Activated CD4-positive, CD25-positive, alpha-beta regulatory T cell treated with anti-CD3 and anti-CD28 coated beads, Interleukin-2, amount 50 U/mL, for 24 hours (primary cell): ENCODE data around the gene RND1.
"Not testable (repeated sequence)": the region's sequence is repeated elsewhere in the genome, so short reads cannot be mapped to it uniquely, and the experiment has no call there.

ENCODE experiments used
- ATAC-seq, 2 donors: fragments of 150-1000 bp; cut with Tn5 transposase; one replicate each; pipeline ENCODE4 v1.10.0; 2021; ENCODE audit warnings: mild to moderate bottlenecking in 1 of 2, moderate library complexity in 1 of 2

RND1 gene

DNA sequence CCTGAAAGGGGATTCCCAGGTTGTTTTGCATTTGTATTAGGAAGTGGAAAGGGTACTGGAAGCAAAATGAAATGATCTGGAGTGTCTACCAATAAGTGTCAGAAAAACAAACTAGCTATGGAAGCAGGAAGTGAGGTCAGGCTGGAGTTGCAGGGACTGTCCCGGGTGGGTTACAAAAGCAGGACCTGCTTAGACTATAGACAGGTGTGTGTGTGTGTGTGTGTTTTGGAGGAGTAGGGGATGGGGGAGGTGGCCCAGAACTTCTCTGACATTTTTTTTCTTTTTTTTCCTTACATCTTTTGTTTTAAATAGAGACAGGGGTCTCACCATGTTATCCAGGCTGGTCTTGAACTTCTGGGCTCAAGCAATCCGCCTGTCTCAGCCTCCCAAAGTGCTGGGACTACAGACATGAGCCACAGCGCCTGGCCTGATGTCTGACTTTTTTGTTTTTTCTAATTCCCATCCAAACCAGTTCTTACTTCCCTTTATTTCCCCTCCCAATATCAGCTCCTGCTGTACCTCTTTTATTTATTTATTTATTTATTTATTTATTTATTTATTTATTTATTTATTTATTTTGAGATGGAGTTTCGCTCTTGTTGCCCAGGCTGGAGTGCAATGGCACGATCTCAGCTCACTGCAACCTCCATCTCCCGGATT is 512 bp upstream of the RND1 start:
- peak; percentile 54 to 59 for ATAC-seq

DNA sequence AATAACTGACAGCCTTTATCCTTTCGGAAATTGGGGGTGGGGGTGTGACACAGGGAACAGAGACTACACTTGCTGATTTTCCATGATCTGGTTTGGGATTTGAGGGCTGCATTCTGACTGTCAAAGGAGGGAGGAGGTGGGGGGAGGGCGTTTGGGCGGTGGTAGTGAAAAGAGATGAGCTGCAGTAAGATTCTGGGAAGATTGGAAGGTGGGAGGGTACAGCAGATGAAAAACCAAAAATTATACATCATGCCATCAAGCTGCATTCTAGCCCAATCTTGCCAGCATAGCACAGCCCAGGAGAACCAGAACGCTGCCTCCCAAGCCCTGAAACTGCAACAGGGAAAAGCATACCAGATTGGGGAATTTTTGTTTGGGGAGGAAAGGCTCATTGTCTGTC is 2.4 kb downstream of the RND1 start:
- no peak for ATAC-seq

DNA sequence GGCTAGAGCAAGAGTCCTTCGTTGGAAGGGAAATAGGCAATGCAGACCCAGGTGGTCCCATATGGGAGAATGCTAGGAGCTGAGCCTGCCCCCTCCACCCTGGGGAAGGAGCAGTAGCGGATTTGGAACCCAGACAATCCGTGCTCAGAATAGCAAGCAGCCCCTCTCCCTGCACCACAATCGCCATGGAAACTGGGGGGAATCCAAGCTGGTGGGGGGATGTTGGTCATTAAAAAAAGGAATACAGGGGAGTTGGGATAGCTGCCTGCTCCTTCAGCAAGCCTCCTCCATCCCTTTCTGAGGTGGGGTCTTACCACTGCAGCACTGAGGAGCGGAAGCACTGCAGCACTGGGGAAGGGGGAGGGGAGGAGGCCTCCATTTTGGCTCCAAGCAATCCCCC is 2.9 kb downstream of the RND1 start:
- ATAC-seq = no peak

DNA sequence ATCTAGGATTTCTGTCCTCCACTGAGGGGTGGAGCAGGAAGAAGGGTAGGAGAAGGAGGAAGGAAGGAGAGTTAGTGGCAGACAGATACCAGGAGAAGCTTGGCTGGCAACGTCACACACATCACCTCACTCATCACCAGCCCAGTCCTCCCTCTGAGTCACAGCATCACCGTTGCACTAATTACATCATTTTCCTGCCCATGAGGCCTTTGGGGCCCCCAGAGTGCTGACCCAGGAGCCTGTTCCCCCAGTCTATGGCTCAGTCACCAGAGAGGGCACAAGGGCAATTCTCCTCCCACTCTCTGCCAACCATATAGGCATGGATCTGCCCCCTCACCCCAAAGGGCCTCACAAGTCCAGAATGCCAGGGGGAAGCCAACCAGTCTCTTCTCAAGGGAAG is 4.6 kb downstream of the RND1 start:
- ATAC-seq = no peak

DNA sequence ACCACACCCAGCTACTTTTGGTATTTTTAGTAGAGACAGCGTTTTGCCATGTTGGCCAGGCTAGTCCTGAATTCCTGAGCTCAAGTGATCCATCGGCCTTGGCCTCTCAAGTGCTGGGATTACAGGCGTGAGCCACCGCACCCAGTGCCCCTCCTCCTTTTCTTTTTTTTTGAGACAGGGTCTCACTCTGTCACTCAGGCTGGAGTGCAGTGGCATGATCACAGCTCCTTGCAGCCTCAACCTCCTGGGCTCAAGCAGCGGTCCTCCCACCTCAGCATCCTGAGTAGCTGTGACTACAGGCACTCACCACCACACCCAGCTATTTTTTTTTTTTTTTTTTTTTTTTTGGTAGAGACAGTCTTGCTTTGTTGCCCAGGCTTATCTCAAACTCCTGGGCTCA is 5.4 kb downstream of the RND1 start:
- ATAC-seq = not testable (repeated sequence)

DNA sequence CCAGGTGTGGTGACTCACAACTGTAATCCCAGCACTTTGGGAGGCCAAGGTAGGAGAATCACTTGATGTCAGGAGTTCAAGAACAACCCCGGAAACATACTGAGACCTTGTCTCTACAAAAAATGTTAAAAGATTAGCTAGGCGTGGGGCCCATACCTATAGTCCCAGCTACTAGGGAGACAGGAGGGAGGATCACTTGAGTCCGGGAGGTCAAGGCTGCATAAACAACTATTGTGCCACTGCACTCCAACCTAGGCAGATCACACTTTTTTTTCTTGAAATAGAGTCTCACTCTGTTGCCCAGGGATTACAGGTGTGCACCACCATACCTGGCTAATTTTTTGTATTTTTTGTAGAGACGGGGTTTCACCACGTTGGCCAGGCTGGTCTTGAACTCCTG is 6.1 kb downstream of the RND1 start:
- ATAC-seq = no peak

DNA sequence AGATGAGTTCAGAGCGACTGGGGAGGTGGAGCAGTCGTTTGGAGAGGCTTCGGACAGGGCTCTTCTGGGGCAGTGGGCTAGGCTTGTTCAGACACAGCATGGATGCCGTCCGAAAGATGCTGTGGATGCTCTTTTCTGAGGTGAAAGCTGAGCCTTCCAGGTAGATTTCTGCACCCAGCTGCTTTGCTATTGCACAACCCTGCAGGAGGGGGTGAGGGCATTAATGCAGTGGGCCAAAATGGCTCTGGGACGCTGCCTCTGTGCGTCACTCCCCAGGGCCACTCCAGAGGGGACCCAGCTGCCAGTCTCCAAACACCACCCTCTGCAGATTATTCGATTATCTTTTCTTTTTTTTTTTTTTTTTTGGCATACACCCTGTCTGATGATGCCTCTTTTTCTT is 7.6 kb downstream of the RND1 start:
- ATAC-seq = no peak

DNA sequence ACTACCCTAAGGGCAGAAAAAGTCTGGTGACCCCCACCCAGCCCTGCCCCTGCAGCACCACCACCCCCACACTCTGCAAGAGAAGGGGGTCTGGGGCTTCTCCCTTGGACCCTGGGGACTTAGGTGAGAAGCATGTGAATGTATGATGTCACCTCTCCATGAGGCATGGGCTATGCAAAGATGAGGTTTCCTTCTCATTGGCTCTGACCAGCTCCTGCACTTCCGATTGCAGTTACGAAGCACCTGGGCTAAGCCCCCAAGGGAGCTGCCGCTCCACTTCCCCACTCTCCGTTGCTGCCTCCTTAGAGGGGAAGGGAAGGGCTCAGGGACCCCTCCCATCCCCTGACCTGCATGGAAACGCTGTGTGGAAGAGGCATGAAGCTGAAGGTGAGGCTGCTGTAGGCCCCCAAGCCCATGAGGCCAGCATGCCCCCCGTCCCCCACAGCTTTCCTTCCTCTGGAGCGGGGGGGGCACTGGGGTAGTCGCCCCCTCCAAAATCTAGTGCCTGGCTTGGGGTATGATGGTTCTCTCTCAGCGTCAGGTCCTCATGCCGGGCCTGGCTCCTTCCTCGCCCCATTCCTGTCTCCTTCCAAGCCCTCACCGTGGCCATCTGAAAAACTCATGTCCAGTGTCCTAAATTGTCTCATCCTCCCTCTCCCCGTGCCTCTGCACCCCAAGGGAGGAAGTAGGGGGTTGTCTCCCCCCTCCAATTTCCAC is 8.2 kb downstream of the RND1 start:
- ATAC-seq = no peak

DNA sequence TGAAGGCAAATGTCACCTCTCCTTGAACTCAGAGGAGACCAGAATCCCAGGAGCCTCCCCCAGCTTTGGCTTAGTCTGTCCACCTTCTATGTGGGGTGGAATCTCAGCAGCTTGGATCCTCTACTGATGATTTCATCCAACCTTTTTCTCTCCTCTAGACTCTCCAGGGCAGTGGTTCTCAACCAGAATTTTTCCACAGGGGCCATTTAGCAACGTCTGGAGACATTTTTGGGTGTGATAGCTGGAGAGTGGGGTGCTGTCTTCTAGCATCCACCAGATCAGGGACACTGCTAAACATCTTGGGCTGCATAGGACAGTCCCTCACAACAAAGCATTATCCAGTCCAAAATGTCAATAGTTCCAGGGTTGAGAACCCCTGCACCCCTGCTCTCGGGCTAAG is 9.3 kb downstream of the RND1 start:
- ATAC-seq = no peak

DNA sequence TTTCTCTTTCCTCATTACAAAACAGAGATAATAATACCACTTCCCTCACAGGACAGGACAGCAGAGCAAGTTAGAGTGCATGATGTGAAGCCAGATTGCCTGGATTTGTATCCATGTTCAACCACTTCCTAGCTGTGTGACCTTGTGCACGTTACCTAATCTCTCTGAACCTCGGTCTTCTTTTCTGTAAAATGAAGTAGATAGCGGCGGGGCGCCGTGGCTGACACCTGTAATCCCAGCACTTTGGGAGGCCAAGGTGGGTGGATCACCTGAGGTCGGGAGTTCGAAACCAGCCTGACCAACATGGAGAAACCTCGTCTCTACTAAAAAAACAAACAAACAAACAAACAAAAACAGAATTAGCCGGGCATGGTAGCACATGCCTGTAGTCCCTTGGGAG is 10.7 kb downstream of the RND1 start:
- not testable (repeated sequence) for ATAC-seq

DNA sequence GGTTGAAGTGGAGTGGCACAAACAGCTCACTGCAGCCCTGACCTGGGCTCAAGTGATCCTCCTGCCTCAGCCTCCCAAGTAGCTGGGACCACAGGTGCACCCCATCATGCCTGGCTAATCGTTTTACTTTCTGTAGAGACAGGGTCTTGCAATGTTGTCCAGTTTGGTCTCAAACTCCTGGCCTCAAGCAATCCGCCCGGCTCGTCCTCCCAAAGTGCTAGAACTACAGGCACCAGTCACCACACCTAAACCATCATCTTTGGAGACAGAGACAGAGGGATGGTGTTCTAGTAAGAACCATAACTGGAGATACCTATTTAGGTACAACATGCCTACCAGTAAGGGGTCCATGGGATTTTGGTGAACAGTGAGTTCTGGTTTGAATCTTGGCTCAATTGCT is 11.2 kb downstream of the RND1 start:
- no peak for ATAC-seq

DNA sequence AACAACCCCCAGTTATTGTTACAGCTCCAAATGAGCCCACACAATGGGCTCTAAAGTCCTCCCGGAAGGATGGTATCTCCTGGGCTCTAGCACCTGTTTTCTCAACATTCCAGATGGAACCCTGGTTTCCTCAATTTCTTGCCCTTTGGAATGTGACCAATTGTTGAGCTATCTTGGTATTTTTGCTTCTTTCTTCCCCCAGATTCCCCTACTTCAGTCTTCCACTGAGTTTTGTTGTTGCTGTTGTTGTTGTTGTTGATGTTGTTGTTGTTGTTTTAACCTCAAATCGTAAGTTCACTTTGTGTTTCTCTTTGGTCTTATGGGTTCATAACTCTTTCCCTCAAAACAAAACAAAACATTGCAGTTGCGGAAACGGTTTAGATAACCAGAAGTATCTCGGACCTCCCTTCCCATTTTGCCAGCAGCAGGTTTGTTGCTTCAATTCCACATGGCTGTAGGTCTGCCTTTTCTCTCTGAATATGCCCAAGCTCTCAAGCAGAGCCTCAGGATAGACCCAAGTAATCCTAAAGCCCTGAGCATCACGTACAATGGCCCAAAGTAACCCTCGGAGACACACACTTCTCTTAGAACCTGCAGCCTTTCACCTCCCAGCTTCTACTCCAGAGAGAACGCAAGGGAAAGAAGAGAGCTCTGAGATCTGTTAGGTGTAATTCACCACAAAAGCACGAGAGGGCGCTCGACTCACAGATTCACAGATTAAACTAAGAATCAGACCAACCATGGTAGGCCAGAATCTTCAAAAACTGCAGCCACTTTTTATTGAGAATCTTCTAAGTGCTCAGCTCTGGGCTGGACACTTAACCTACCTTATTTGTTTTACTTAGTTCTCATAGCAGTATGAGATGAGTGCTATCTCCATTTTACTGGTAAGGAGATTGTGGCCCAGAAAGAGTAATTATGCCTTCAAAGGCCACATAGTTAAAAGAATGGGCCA is 12.7 kb downstream of the RND1 start:
- peak; percentile 21 to 26 for ATAC-seq

DNA sequence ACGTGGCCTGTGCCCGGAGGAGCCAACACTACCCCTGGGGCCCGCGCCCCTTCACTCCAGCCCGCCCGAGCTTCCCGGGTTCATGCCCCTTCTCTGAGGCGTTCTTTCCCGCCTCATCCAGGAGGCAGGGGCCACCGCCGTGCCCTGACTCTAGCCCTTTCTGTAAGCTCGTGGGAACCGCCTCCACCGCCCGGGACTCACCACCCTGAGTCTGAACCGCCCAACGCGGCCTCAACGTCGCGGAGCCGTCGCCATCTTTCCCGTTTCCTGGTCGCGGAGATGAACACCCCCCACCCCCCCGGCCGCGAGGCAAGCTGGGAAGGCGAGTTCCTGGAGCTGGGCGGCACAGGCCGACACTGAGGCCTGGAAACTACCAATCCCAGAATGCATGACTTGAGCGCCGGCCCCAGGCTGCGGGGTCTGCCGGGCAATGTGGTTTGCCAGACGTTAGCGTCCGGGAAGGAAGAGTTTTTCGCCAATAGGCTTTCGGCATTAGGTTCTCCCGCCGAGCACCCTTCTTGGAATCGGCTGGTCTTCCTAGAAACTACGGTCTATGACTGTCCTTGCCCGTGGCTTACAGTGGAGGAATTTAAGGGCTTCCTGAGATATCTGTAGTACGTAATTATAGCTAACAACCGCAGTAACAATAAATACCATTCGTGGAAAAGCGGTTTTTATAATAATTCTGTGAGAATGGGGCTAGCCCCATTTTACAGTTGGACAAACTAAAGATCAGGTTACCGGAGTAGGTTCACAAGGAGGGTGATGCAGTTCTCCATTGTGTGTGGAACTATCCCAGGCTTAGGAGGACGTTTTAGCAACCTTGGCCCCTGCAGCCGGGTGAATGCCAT is 13.6 kb downstream of the RND1 start, which contains the start of gene DDX23:
TSS of gene DDX23 (minus strand) at position 281 of the 851 bp plus-strand sequence. CDS start 6,381 bp downstream, outside the sequence.
- ATAC-seq = peak; percentile 97 to 98

DNA sequence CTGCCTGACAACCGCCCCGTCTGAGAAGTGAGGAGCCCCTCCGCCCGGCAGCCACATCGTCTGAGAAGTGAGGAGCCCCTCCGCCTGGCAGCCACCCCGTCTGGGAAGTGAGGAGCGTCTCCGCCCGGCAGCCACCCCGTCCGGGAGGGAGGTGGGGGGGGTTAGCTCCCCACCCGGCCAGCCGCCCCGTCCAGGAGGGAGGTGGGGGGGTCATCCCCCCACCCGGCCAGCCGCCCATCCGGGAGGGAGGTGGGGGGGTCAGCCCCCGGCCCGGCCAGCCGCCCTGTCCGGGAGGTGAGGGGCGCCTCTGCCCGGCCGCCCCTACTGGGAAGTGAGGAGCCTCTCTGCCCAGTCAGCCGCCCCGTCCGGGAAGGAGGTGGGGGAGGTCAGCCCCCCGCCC is 23.6 kb downstream of the RND1 start:
- not testable (repeated sequence) for ATAC-seq

DNA sequence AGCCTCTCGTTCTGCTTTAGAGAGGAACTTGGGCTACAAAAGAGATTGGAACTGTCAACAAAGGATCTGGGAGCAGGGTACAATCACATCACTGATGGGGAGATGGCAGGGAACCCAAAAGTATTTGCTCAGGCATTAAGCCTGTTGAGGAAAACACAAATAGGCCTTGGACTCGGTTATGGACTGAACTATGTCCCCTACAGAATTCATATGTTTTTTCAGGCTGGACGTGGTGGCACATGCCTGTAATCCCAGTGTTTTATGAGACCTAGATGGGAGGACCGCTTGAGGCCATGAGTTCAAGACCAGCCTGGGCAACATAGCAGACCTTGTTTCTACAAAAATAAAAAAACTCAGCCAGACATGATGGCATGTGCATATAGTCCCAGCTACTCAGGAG is 27.6 kb downstream of the RND1 start:
- ATAC-seq = no peak

DNA sequence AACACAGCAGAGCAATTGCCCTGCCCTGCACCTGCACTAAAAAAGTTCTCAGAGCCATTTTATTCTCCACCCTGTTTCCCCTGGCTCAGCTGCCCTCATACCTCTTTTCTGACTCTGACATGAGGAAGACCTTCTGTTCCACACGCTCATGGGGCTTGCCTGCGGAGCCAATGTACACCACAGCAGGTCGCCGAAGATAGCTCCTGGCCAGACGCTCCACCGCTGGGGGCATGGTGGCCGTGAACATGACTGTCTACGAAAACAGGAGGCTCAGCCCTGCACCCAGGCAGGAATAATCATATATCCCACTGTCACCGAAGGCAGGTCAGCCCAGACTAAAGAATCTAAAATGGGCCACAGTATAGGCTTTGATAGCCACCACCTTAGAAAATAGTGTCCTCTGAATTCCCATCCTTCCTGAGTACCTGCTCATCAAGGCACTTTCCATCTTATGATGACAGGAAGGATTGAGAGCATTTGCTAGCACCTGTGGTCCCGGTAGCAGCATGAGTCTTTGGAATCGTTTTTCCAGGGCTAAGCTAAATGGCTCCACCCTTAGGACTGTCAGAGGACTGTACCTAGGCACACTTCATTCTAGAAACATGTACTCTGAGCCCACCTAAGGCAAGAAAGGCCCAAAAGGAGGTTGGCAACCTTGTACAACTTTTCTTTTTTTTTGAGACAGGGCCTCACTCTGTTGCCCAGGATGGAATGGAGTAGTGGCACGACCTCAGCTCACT is 33.2 kb downstream of the RND1 start:
- no peak for ATAC-seq

DNA sequence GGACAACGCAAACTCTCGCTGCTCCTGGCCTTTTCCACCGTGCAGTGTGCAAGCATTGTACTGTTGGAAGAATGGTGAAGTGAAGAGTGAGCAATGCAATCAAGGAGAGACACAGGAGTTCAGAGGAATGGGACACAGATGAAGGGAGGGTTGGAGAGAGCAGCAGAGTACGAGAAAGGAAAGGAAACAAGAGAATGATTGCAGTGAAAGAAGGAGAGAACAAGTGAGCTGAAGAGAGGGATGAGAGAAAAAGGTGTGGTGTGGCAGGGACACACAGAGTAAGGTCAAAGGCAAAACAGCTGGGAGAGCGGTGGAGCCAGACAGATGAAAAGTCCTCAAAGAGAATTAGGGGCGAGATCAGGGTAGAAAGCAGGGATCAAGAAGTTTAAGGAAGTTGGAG is 34.4 kb downstream of the RND1 start:
- ATAC-seq = no peak

DNA sequence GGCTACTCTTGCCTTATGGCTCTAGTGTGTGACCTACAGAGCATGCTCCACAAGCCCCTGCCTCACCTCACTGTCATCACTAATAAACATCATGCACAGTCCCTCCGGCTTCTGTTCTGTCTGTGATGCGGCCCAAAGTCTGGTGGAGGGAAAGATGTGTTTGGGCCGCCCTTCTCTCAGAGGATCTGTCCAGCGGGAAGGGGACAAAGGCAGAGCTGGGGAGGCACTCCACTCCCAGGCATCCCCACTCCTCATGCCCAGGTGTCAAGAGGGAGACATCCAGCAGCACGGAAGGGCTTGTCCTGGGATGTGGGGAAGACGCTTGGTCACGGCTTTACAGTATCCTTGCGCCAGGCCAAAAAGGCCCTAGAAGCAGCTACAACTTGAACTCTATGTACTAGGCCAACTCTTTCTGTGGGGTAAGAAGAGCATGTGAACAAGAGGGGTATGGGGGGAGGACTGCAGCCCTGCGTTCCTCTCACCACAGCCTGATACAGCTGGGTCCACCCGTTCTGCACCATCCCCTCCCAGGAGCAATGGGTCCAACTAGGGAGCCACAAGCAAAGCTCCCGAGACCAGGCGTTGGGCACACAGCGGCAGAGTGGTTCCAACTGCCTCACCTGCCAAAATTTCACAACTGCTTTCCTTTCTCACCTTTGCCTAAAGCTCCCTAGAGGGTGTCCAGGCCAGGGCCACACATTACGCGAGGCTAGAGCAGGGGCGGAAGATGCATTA is 36.7 kb downstream of the RND1 start:
- ATAC-seq = no peak

DNA sequence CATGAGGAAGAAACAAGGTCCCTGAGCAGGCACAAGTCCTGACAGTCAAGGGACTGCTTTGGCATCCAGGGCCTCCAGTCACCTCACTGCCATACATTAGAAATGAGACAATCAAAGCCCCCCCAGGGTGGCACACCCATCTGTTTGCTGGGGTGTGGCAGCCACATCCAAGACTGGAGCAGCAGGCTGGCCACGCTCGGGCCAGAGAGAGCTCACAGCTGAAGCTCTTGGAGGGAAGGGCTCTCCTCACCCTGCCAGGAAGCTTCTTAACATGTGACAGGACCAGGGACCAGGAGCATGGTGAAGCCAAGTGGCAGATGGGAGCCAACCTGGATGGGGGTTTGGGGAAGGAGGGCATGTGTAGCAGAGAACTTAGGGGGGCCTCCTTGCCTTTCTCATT is 37.4 kb downstream of the RND1 start:
- no peak for ATAC-seq

DNA sequence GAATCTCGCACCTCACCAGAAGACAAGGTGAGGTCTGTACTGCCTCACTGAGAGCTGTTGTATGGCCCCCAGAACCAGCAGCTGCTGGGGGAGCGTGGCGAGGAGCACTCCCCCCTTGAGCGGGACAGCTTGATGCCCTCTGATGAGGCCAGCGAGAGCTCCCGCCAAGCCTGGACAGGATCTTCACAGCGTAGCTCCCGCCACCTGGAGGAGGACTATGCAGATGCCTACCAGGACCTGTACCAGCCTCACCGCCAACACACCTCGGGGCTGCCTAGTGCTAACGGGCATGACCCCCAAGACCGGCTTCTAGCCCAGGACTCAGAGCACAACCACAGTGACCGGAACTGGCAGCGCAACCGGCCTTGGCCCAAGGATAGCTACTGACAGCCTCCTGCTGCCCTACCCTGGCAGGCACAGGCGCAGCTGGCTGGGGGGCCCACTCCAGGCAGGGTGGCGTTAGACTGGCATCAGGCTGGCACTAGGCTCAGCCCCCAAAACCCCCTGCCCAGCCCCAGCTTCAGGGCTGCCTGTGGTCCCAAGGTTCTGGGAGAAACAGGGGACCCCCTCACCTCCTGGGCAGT is 38.1 kb downstream of the RND1 start:
- no peak for ATAC-seq

DNA sequence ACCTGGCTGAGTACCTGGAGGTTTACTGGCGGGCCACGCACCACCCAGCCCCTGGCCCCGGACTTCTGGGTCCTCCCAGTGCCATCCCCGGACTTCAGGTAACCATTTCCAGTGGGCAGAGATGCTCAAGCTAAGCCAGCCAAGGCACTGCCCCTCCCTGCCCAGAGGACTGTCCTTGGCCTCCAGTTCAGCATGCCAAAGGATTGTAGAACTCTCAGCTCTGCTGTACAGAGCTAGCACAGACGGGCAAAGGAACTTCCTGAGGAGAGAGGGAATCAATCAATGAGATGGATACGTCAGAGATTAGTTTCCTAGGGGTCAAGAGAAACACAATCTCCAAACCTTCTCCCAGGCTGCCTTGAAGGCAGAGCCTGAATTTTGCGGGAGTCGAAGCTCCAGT is 38.6 kb downstream of the RND1 start:
- no peak for ATAC-seq
